OCI-LY1 (cell line): ENCODE results near the gene FNIP2.

Experiments used
- CTCF ChIP-seq: fragments of 200-600 bp; sonication (generic), shearing (Covaris generic); IDR thresholded peaks from 2 replicates; pipeline ENCODE4 v1.5.1; 2017; ENCODE audit warnings: mild to moderate bottlenecking, antibody characterized with exemption, low read length, moderate library complexity, mixed read lengths
- EZH2 ChIP-seq: fragments of 200-600 bp; sonication (generic), shearing (Covaris generic); IDR thresholded peaks from 2 replicates; pipeline ENCODE4 v1.8.0; 2017; ENCODE audit warnings: borderline replicate concordance, mixed run types, mild to moderate bottlenecking, antibody characterized with exemption, low read length, moderate library complexity, mixed read lengths

GRCh38 chr4:158758703-158759102 lies 10.1 kb upstream of the FNIP2 start:
- no peak for TF ChIP-seq CTCF
- no peak for TF ChIP-seq EZH2
